GM12891 (cell line): Measurements from ENCODE around the gene SLC22A5.
"Not testable (repeated sequence)": the region's sequence is repeated elsewhere in the genome, so short reads cannot be mapped to it uniquely, and the experiment has no call there.

Experiments used
- DNase-seq: peaks from one replicate; pipeline ENCODE4 v3.0.0; 2011; ENCODE audit warnings: low spot score; ENCODE audit not compliant: insufficient read length
- FAIRE-seq: peaks from 2 replicates; lab custom pipeline; 2011; peaks lifted over from hg19 to GRCh38; lab: Jason Lieb, UNC
- PAX5 ChIP-seq: IDR thresholded peaks from 2 replicates; pipeline ENCODE4 v1.6.1; 2011; ENCODE audit warnings: low read length, moderate library complexity, mild to moderate bottlenecking; ENCODE audit not compliant: insufficient read depth, severe bottlenecking
- POLR2A ChIP-seq: IDR thresholded peaks from 2 replicates; pipeline ENCODE4 v1.6.1; 2011; ENCODE audit warnings: low read depth, low read length, control low read depth
- POLR2AphosphoS5 ChIP-seq: IDR thresholded peaks from 2 replicates; pipeline ENCODE4 v1.6.1; 2011; ENCODE audit warnings: low read depth, low read length, control low read depth
- POU2F2 ChIP-seq: IDR thresholded peaks from 2 replicates; pipeline ENCODE4 v1.6.1; 2011; ENCODE audit warnings: low read depth, mild to moderate bottlenecking, control low read depth, low read length, moderate library complexity
- SPI1 ChIP-seq: IDR thresholded peaks from 2 replicates; pipeline ENCODE4 v1.6.1; 2011; ENCODE audit warnings: low read depth, low read length, control low read depth
- TAF1 ChIP-seq: IDR thresholded peaks from 2 replicates; pipeline ENCODE4 v1.6.1; 2011; ENCODE audit warnings: low read depth, low read length, control low read depth

Gene SLC22A5

DNA sequence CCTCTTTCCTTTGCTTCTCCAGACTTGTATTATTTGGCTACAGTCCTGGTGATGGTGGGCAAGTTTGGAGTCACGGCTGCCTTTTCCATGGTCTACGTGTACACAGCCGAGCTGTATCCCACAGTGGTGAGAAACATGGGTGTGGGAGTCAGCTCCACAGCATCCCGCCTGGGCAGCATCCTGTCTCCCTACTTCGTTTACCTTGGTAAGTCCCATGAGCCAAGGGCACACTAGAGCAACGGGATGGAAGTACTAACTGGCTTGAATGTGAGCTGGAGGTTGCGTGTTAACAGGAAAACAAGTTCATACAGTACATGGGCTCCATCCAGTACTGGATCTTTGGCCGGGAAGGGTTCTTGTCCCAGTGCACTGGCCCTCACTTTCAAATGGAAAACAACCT, 22.9 kb downstream of the SLC22A5 start:
- TF ChIP-seq POU2F2 (no peak), POLR2AphosphoS5 (no peak), SPI1 (no peak), PAX5 (no peak), TAF1 (no peak), POLR2A (no peak)
- no peak for FAIRE-seq
- no peak for DNase-seq

DNA sequence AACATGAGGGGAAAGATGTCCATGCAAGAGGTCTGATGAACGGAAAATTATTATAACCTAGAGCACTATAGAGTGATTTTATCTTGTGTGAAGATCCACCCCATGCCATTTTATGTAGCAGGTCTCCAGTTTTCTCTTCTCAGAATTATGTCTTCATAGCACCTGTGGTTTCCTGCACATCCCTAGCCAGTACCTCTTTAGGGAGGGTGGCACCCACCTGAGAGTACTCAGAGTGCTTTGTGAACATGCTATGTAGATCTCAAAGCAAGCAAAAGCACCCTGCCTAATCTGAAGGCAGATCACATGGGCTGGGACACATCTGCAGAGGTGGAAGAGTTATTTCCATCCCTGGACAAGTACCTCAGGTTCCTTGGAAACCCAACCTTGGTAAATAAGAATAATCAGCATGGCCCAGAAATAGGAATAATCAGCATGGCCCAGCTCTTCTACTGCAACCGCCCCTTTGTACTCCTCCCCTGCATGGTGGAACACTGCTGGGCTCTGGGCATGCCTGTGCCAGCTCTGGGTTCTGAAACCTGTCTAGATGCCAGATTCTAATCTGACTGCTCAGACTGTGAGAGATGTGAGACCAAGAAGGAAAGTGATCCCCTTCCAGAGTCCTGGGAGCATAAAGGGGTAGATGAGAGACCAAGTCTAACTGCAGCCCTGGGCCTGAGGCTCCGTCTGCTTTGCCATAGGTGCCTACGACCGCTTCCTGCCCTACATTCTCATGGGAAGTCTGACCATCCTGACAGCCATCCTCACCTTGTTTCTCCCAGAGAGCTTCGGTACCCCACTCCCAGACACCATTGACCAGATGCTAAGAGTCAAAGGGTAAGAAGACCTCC, 23.7 kb downstream of the SLC22A5 start:
- TF ChIP-seq SPI1 (no peak), PAX5 (no peak), TAF1 (no peak), POLR2A (no peak), POLR2AphosphoS5 (no peak), POU2F2 (no peak)
- FAIRE-seq (peak; percentile 33), DNase-seq (no peak)

DNA sequence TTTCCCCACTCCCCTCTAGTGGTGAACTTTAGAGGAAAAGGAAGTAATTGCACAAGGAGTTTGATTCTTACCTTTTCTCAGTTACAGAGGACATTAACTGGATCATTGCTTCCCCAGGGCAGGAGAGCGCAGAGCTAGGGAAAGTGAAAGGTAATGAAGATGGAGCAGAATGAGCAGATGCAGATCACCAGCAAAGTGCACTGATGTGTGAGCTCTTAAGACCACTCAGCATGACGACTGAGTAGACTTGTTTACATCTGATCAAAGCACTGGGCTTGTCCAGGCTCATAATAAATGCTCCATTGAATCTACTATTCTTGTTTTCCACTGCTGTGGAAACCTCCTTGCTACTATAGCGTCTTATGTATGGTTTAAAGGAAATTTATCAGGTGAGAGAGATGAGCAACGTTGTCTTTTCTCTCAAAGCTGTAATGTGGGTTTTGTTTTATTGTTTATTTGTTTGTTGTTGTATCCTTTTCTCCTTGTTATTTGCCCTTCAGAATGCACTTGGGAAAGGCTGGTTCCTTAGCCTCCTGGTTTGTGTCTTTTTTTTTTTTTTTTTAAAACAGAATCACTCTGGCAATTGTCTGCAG, 25.3 kb downstream of the SLC22A5 start:
- FAIRE-seq: peak; percentile 80
- DNase-seq: no peak
- TF ChIP-seq TAF1 (no peak), SPI1 (no peak)

DNA sequence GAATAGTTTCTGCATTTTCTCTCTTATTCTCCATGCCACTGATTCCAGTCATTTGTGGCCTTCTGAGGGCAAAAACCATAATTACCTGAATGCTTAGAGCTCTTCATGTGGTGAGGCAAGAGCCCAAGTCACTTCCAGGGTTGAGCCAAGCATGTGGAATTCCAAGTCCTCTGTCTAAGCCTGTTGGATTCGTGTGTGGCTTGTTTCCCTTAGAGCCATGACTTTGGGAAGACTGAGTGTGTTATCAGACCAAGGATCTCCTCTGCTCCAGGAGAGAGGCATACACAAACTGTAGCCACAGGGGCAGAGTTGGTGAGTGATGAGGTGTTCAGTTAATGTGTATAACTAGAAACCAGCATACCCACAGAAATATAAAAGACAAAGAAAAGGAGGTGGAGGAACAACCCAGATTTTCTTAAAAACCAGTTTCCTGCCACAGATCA, 27.1 kb downstream of the SLC22A5 start:
- FAIRE-seq (peak; percentile 20), DNase-seq (no peak)
- TF ChIP-seq TAF1 (no peak), POLR2A (no peak), SPI1 (no peak), PAX5 (no peak), POLR2AphosphoS5 (no peak), POU2F2 (no peak)

DNA sequence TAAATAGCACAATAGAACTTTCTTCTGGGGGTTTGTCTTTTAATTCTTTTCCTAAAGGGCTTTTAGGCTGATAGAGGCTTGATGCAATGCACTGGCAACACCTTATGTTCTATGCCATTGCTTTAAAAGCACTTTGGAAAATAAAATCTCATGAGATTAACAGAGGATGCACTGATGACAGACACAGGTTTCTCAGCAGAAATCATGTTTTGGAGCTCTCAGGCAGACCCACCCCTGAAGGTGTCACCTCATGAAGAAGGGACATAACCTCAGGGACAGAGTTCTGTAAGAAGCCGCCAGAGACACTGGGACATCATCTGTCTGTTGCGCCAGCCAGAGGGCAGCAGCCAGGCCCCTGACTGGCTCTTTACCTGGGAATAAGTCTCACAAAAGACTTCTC, 27.7 kb downstream of the SLC22A5 start:
- no peak for TF ChIP-seq SPI1
- no peak for TF ChIP-seq POU2F2
- TF ChIP-seq POLR2AphosphoS5: no peak
- no peak for TF ChIP-seq TAF1
- TF ChIP-seq POLR2A: no peak
- no peak for TF ChIP-seq PAX5
- FAIRE-seq: no peak
- DNase-seq: no peak

DNA sequence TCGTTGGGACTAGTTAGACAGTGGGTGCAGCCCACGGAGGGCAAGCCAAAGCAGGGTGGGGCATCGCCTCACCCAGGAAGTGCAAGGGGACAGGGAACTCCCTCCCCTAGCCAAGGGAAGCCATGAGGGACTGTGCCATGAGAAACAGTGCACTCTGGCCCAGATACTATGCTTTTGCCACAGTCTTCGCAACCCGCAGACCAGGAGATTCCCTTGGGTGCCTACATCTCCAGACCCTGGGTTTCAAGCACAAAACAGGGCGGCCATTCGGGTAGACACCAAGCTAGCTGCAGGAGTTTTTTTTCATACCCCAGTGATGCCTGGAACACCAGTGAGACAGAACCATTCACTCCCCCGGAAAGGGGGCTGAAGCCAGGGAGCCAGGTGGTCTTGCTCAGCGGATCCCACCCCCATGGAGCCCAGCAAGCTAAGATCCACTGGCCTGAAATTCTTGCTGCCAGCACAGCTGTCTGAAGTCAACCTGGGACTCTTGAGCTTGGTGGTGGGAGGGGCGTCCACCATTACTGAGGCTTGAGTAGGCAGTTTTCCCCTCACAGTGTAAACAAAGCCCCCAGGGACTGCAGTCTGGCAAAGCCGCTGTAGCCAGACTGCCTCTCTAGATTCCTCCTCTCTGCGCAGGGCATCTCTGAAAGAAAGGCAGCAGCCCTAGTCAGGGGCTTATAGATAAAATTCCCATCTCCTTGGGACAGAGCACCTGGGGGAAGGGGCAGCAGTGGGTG, 28.6 kb downstream of the SLC22A5 start:
- DNase-seq, FAIRE-seq: not testable (repeated sequence)

DNA sequence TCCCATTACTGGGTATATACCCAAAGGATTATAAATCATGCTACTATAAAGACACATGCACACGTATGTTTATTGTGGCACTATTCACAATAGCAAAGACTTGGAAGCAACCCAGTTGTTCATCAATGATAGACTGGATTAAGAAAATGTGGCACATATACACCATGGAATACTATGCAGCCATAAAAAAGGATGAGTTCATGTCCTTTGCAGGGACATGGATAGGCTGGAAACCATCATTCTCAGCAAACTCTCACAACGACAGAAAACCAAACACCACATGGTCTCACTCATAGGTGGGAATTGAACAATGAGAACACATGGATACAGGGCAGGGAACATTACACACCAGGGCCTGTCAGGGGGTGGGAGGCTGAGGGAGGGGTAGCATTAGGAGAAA, 34.5 kb downstream of the SLC22A5 start:
- not testable (repeated sequence) for FAIRE-seq

DNA sequence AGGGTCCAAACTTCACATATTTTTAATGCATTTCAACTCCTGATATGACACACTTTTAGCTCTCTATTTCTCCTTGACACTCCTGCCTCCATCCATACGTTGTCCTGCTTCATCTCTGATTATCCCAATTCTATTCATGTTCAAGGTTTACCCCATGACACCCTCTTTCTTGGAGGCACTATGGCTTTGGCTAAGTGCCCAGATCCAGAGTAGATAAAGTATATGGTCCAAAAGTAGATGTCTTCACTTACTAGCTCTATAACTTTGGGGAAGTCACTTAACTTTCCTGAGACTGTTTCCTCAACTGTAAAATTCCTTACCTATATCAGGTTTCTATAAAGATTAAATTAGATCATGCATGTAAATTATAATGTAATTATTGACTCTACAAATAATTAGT, 36.1 kb downstream of the SLC22A5 start:
- TF ChIP-seq POU2F2: no peak
- TF ChIP-seq SPI1: no peak
- TF ChIP-seq POLR2A: no peak
- TF ChIP-seq TAF1: no peak
- no peak for TF ChIP-seq POLR2AphosphoS5
- no peak for TF ChIP-seq PAX5
- no peak for DNase-seq
- FAIRE-seq: no peak

More for the DNA sequence above, 34.5 kb downstream of the SLC22A5 start:
- DNase-seq: not testable (repeated sequence)

DNA sequence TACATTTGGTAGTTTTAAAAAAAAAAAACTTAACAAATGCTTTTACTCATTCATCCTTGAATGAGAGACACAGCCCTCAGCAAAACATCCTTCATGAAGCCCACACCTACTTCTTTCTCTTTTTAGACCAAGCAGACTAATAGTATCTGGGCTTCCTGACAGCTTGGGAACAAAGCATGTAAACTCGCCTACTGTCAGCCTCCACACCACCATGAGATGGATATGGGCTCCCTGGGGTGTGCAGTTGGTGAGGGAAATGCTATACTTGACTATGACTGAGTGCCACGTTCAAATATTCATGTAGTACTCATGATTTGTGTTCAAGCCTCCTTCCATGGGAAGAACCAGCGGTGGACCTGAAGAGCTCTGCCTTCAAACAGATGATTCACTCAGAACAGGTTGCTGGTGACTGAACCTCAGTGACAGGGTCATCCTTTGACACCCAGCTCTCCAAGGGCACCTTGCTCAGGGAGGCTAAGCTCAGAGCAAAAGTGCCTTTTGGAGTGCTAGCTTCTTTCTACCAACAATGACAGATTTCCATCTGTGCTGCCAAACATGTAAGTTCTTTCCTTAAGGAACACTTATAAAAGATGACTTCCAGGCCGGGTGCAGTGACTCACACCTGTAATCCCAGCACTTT, 36.8 kb downstream of the SLC22A5 start:
- FAIRE-seq (no peak), DNase-seq (no peak)
- no peak for TF ChIP-seq POU2F2
- no peak for TF ChIP-seq PAX5
- TF ChIP-seq POLR2A: no peak
- no peak for TF ChIP-seq TAF1
- no peak for TF ChIP-seq POLR2AphosphoS5
- no peak for TF ChIP-seq SPI1
